Parathyroid adenoma (tissue), 2 donors: ENCODE data around the gene SEMA3F.

Experiments used
- H2AFZ ChIP-seq: fragments of 300-600 bp; sonication (generic); one replicate; pipeline ENCODE4 v1.7.0; 2017; ENCODE audit warnings: antibody characterized with exemption, mild to moderate bottlenecking
- H3K27ac ChIP-seq: fragments of 300-600 bp; sonication (generic); one replicate; pipeline ENCODE4 v1.7.0; 2017
- H3K27me3 ChIP-seq: fragments of 300-600 bp; sonication (generic); one replicate; pipeline ENCODE4 v1.7.0; 2017; ENCODE audit warnings: low read length; ENCODE audit not compliant: control insufficient read depth, insufficient read depth
- H3K36me3 ChIP-seq: fragments of 300-600 bp; sonication (generic); one replicate; pipeline ENCODE4 v1.7.0; 2017; ENCODE audit warnings: low read length; ENCODE audit not compliant: control insufficient read depth, insufficient read depth
- H3K4me1 ChIP-seq: fragments of 300-600 bp; sonication (generic); one replicate; pipeline ENCODE4 v1.7.0; 2017; ENCODE audit warnings: control low read depth
- H3K4me2 ChIP-seq: fragments of 300-600 bp; sonication (generic); one replicate; pipeline ENCODE4 v1.7.0; 2017; ENCODE audit warnings: low read length
- H3K4me3 ChIP-seq: fragments of 300-600 bp; sonication (generic); one replicate; pipeline ENCODE4 v1.7.0; 2017; ENCODE audit warnings: low read depth, low read length
- H3K79me2 ChIP-seq: fragments of 300-600 bp; sonication (generic); one replicate; pipeline ENCODE4 v1.7.0; 2017; ENCODE audit warnings: control low read depth
- H3K9ac ChIP-seq: fragments of 300-600 bp; sonication (generic); one replicate; pipeline ENCODE4 v1.7.0; 2017; ENCODE audit warnings: mild to moderate bottlenecking
- H3K9me3 ChIP-seq: fragments of 300-600 bp; sonication (generic); one replicate; pipeline ENCODE4 v1.7.0; 2017; ENCODE audit warnings: low read length; ENCODE audit not compliant: control insufficient read depth
- TF ChIP-seq, protein P1 (sequence below): fragments of 300-600 bp; sonication (generic); IDR thresholded peaks from one replicate; pipeline ENCODE4 v1.7.0; 2017; ENCODE audit warnings: antibody characterized with exemption, mild to moderate bottlenecking
- donor health status: primary hyperparathyroidism.

The SEMA3F gene

GRCh38 chr3:50230104-50230793 is 75.1 kb downstream of the SEMA3F start:
- peaks cover 10% of the 10 kb centered on the region for H3K4me1 ChIP-seq
- no peaks in the 10 kb centered on the region for H3K79me2 ChIP-seq
- H3K9ac ChIP-seq: no peak overlapping the region
- H3K27me3 ChIP-seq: no peaks in the 10 kb centered on the region
- no peak overlapping the region for H3K4me2 ChIP-seq
- H3K4me3 ChIP-seq: no peak overlapping the region
- no peaks in the 10 kb centered on the region for H3K36me3 ChIP-seq
- H3K27ac ChIP-seq: no peak overlapping the region
- TF ChIP-seq, protein P1, sequence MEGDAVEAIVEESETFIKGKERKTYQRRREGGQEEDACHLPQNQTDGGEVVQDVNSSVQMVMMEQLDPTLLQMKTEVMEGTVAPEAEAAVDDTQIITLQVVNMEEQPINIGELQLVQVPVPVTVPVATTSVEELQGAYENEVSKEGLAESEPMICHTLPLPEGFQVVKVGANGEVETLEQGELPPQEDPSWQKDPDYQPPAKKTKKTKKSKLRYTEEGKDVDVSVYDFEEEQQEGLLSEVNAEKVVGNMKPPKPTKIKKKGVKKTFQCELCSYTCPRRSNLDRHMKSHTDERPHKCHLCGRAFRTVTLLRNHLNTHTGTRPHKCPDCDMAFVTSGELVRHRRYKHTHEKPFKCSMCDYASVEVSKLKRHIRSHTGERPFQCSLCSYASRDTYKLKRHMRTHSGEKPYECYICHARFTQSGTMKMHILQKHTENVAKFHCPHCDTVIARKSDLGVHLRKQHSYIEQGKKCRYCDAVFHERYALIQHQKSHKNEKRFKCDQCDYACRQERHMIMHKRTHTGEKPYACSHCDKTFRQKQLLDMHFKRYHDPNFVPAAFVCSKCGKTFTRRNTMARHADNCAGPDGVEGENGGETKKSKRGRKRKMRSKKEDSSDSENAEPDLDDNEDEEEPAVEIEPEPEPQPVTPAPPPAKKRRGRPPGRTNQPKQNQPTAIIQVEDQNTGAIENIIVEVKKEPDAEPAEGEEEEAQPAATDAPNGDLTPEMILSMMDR: no peak
- H2AFZ ChIP-seq: no peak overlapping the region
- H3K9me3 ChIP-seq: no peaks in the 10 kb centered on the region

DNA sequence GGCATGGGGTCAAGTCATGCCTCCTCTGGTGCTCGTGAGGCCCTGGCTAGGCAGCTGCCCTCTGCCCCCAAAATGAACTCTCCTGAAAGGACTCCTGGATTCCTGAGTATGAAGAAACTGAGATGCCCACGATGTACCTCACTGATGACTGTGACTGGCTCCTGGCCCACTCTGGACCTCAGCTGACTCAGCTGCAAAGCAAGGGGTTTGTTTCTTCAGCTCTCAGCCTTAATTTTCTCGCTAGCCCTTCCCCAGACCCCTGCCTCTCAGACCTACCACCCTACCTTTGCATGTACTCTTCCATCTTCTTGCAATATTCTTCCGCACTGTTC is 75.6 kb downstream of the SEMA3F start:
- H3K4me1 ChIP-seq: peaks cover 10% of the 10 kb centered on the region

DNA sequence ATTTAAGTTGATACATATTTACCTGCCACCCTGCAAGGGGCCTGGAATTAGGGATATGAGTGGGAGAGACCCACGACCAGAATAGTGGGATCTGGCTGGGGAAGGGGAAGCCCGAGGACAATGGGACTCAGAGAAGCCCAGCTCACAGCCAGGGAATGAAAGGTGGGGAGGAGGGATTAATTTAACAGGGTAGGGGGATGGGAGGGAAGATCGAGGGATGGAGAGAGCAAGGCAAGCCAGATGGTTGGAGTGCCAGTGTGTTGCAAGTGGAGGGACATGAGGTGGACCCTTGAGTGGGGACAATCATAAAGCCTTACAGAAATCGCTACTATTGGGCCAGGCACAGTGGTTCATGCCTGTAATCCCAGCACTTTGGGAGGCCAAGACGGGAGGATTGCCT is 76.5 kb downstream of the SEMA3F start:
- no peaks in the 10 kb centered on the region for H3K9me3 ChIP-seq
- no peaks in the 10 kb centered on the region for H3K27me3 ChIP-seq
- peaks cover 10% of the 10 kb centered on the region for H3K4me1 ChIP-seq
- no peaks in the 10 kb centered on the region for H3K36me3 ChIP-seq
- no peak overlapping the region for H3K4me3 ChIP-seq
- no peak overlapping the region for H3K4me2 ChIP-seq
- no peak overlapping the region for H3K27ac ChIP-seq
- peaks cover 4% of the 10 kb centered on the region for H3K79me2 ChIP-seq
- H2AFZ ChIP-seq: no peak overlapping the region
- TF ChIP-seq, protein P1: no peak
- no peak overlapping the region for H3K9ac ChIP-seq

More for the DNA sequence above, 75.6 kb downstream of the SEMA3F start:
- no peaks in the 10 kb centered on the region for H3K9me3 ChIP-seq
- no peaks in the 10 kb centered on the region for H3K79me2 ChIP-seq
- H3K4me3 ChIP-seq: no peak overlapping the region
- no peak overlapping the region for H3K9ac ChIP-seq
- H3K27me3 ChIP-seq: no peaks in the 10 kb centered on the region
- TF ChIP-seq, protein P1: no peak
- no peak overlapping the region for H3K4me2 ChIP-seq
- no peaks in the 10 kb centered on the region for H3K36me3 ChIP-seq
- H2AFZ ChIP-seq: no peak overlapping the region
- H3K27ac ChIP-seq: no peak overlapping the region

DNA sequence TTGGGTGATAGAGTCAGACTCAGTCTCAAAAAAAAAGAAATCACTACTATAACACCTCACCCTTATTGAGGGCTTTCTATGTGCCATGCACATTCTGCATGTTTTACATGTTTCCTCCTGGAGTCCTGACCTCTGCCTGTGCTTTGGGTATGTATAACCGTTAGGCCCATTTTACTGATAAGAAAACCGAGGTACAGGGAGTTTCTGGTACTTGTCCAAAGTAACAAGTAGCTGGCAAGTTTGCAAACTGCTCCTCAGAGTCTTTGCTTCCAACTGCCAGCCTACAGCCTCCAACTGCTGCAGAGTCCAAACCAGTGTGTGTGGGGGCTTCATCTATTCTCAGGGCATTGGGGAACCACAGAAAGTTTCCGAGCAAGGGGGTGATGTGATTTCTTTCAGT is 77.2 kb downstream of the SEMA3F start:
- H3K4me1 ChIP-seq: peaks cover 5% of the 10 kb centered on the region
- TF ChIP-seq, protein P1: no peak
- no peak overlapping the region for H3K4me3 ChIP-seq
- no peak overlapping the region for H3K4me2 ChIP-seq
- no peaks in the 10 kb centered on the region for H3K36me3 ChIP-seq
- no peaks in the 10 kb centered on the region for H3K9me3 ChIP-seq
- H2AFZ ChIP-seq: no peak overlapping the region
- no peaks in the 10 kb centered on the region for H3K27me3 ChIP-seq
- H3K27ac ChIP-seq: no peak overlapping the region
- H3K9ac ChIP-seq: no peak overlapping the region
- H3K79me2 ChIP-seq: peaks cover 11% of the 10 kb centered on the region

GRCh38 chr3:50233176-50233575 is 78.1 kb downstream of the SEMA3F start:
- Histone ChIP-seq H3K36me3 (no peaks in the 10 kb centered on the region), H3K27ac (no peak overlapping the region), H3K9ac (no peak overlapping the region), H3K4me2 (no peak overlapping the region), H3K4me1 (peaks cover 5% of the 10 kb centered on the region), H3K4me3 (no peak overlapping the region), H3K9me3 (no peaks in the 10 kb centered on the region), H3K79me2 (peaks cover 16% of the 10 kb centered on the region), H3K27me3 (no peaks in the 10 kb centered on the region), H2AFZ (no peak overlapping the region)
- TF ChIP-seq, protein P1: no peak
